Hematopoietic multipotent progenitor cell treated with erythropoietin and hydrocortisone succinate and interleukin-3 and kit ligand, for 17 days (in vitro differentiated cells): ENCODE measurements around the gene ENTREP3.
"Not testable (repeated sequence)": the region's sequence is repeated elsewhere in the genome, so short reads cannot be mapped to it uniquely, and the experiment has no call there.

ENCODE experiments used
- DNase-seq: peaks from one replicate; pipeline ENCODE4 v3.0.0-alpha.2; 2015; ENCODE audit warnings: low spot score

Gene ENTREP3

GRCh38 chr1:155251566-155251965 is 3.7 kb downstream of the ENTREP3 start:
- no peak for DNase-seq

GRCh38 chr1:155250633-155251449 is 4.4 kb downstream of the ENTREP3 start:
- DNase-seq = peak; percentile 96

GRCh38 chr1:155250246-155250632 is 5.0 kb downstream of the ENTREP3 start:
- DNase-seq = no peak

GRCh38 chr1:155247667-155248553 is 7.4 kb downstream of the ENTREP3 start:
- DNase-seq = peak; percentile 27

GRCh38 chr1:155246796-155247195 is 8.5 kb downstream of the ENTREP3 start:
- DNase-seq = not testable (repeated sequence)

GRCh38 chr1:155245163-155245524 is 10.1 kb downstream of the ENTREP3 start:
- no peak for DNase-seq

GRCh38 chr1:155244368-155245162 is 10.7 kb downstream of the ENTREP3 start:
- peak; percentile 95 for DNase-seq

- DNase-seq = no peak
Measured at GRCh38 chr1:155242805-155243358, 12.4 kb downstream of the ENTREP3 start.

- no peak for DNase-seq
Measured at GRCh38 chr1:155241841-155242264, 13.4 kb downstream of the ENTREP3 start.

GRCh38 chr1:155241069-155241679 is 14.1 kb downstream of the ENTREP3 start:
- peak; percentile 78 for DNase-seq

GRCh38 chr1:155236451-155236850 is 18.8 kb downstream of the ENTREP3 start:
- DNase-seq = no peak

GRCh38 chr1:155235375-155235774 is 19.9 kb downstream of the ENTREP3 start:
- DNase-seq = not testable (repeated sequence)

- DNase-seq = not testable (repeated sequence)
Measured at GRCh38 chr1:155233502-155233901, 21.8 kb downstream of the ENTREP3 start.

- DNase-seq = not testable (repeated sequence)
Measured at GRCh38 chr1:155232001-155232978, 23.0 kb downstream of the ENTREP3 start.

- not testable (repeated sequence) for DNase-seq
Measured at GRCh38 chr1:155231302-155231701, 24.0 kb downstream of the ENTREP3 start.

GRCh38 chr1:155228096-155228427 is 27.2 kb downstream of the ENTREP3 start:
- DNase-seq = no peak

GRCh38 chr1:155227261-155228095 is 27.8 kb downstream of the ENTREP3 start:
- peak; percentile 95 for DNase-seq

GRCh38 chr1:155226910-155227260 is 28.4 kb downstream of the ENTREP3 start:
- no peak for DNase-seq

GRCh38 chr1:155226188-155226909 is 28.9 kb downstream of the ENTREP3 start:
- peak; percentile 76 for DNase-seq
